HepG2 (cell line): ENCODE measurements around the gene CREBBP. TPM values are rescaled to one million over a fixed set of nuclear protein-coding genes. Genes with fewer than 3 reads are reported as not detected.

Experiments
- ATAC-seq: fragments of 200-7000 bp; cut with Tn5 transposase; 3 replicates; pipeline ENCODE4 v1.9.1; 2020; ENCODE audit warnings: mild to moderate bottlenecking, moderate library complexity
- BruUV-seq: library from RNA; stranded (reverse); fragments of 400-500 nt; replicated peaks from 2 replicates; lab custom pipeline; 2021; lab: Mats Ljungman, UMichigan
- CTCF ChIA-PET: fragments of 300-600 bp; formaldehyde crosslinking; extraction: SDS; loops from one replicate; lab custom pipeline; 2021; ENCODE audit warnings: low total read pairs, inconsistent platforms, low intra/inter-chr PET ratio; lab: Yijun Ruan, JAX
- POLR2A ChIA-PET: fragments of 350-600 bp; sonication (Branson Sonifier 250); formaldehyde crosslinking; loops from one replicate; lab custom pipeline; 2020; ENCODE audit warnings: antibody characterized with exemption, inconsistent platforms; lab: Yijun Ruan, JAX
- DNase-seq: peaks from one replicate; pipeline ENCODE4 v3.0.0-alpha.2; 2015; ENCODE audit warnings: low spot score
- FAIRE-seq: peaks from 3 replicates; lab custom pipeline; 2011; peaks lifted over from hg19 to GRCh38; lab: Jason Lieb, UNC
- H2AFZ ChIP-seq: one replicate; pipeline ENCODE4 v1.6.1; 2011; ENCODE audit warnings: low read length, inconsistent platforms
- H3K27ac ChIP-seq: fragments of 300-600 bp; 3 replicates; pipeline ENCODE4 v1.8.0; 2011; ENCODE audit warnings: mixed run types, mild to moderate bottlenecking, mixed read lengths, low read length, inconsistent platforms; ENCODE audit not compliant: insufficient read depth; ENCODE audit errors: extremely low read length
- H3K27me3 ChIP-seq, 2 experiments: fragments of 200-600 bp in 1 of 2; 2 replicates in 1 of 2; 3 replicates in 1 of 2; pipeline versions ENCODE4 v1.6.0 to v1.8.0; 2011; ENCODE audit warnings: low read length in 2 of 2, mild to moderate bottlenecking in 2 of 2, moderate library complexity in 2 of 2, inconsistent platforms in 1 of 2; ENCODE audit not compliant: insufficient read depth in 2 of 2, control insufficient read depth in 1 of 2
- H3K36me3 ChIP-seq, 2 experiments: fragments of 200-600 bp in 1 of 2; replicated peaks in 1 of 2; 2 replicates in 1 of 2; 3 replicates in 1 of 2; pipeline versions ENCODE4 v1.5.1 to v1.8.0; 2011; ENCODE audit warnings: low read length in 2 of 2, inconsistent platforms in 1 of 2; ENCODE audit not compliant: insufficient read depth in 2 of 2, control insufficient read depth in 1 of 2
- H3K4me1 ChIP-seq: 2 replicates; pipeline ENCODE4 v1.5.1; 2012; ENCODE audit warnings: low read length, inconsistent platforms; ENCODE audit not compliant: insufficient read depth
- H3K4me2 ChIP-seq: 2 replicates; pipeline ENCODE4 v1.6.0; 2011; ENCODE audit warnings: low read depth, low read length, inconsistent platforms
- H3K4me3 ChIP-seq, 3 experiments: fragments of 200-600 bp in 1 of 3; sonication (generic), shearing (Covaris generic) in 1 of 3; replicated peaks in 1 of 3; 2 replicates each; pipeline ENCODE4 v1.5.1; 2011 to 2016; ENCODE audit warnings: low read length in 3 of 3, inconsistent platforms in 2 of 3, low read depth in 2 of 3, mild to moderate bottlenecking in 2 of 3, control low read depth in 1 of 3, mixed read lengths in 1 of 3; ENCODE audit not compliant: insufficient read depth in 1 of 3
- H3K79me2 ChIP-seq: one replicate; pipeline ENCODE4 v1.6.1; 2011; ENCODE audit warnings: low read length, inconsistent platforms; ENCODE audit not compliant: insufficient read depth
- H3K9ac ChIP-seq: 2 replicates; pipeline ENCODE4 v1.6.0; 2011; ENCODE audit warnings: mild to moderate bottlenecking, low read depth, low read length, inconsistent platforms; ENCODE audit not compliant: insufficient read depth
- H3K9me3 ChIP-seq: 2 replicates; pipeline ENCODE4 v1.5.1; 2012; ENCODE audit warnings: mild to moderate bottlenecking, low read length
- H4K20me1 ChIP-seq: 2 replicates; pipeline ENCODE4 v1.6.0; 2011; ENCODE audit warnings: inconsistent platforms, mild to moderate bottlenecking, low read length, moderate library complexity; ENCODE audit not compliant: insufficient read depth
- NCOR1 ChIP-seq: fragments of 200-600 bp; sonication (generic); IDR thresholded peaks from 2 replicates; pipeline ENCODE4 v1.7.0; 2017; ENCODE audit warnings: antibody characterized with exemption, low read length, borderline replicate concordance
- TCF7 ChIP-seq: sonication (generic); IDR thresholded peaks from 2 replicates; pipeline ENCODE4 v1.6.1; 2016; ENCODE audit warnings: antibody characterized with exemption, low read depth
- ZNF180 ChIP-seq: sonication (generic); formaldehyde crosslinking; IDR thresholded peaks from 2 replicates; pipeline ENCODE4 v1.4.0; 2020; ENCODE audit warnings: low read depth, missing genetic modification reagents, borderline replicate concordance
- ZNF33B ChIP-seq: sonication (generic); formaldehyde crosslinking; IDR thresholded peaks from 2 replicates; pipeline ENCODE4 v1.5.1; 2020; ENCODE audit warnings: mild to moderate bottlenecking, missing genetic modification reagents
- ZNF468 ChIP-seq: sonication (generic); formaldehyde crosslinking; IDR thresholded peaks from 2 replicates; pipeline ENCODE4 v1.8.0; 2022; ENCODE audit warnings: mild to moderate bottlenecking, moderate library complexity, missing genetic modification reagents
- WGBS: methylation state at CpG from one replicate; pipeline ENCODE4 v1.1.6; 2017; ENCODE audit warnings: low lambda C conversion rate; 5-methylcytosine and 5-hydroxymethylcytosine counted together
- in situ Hi-C: cut with HindIII; loops from 2 replicates; pipeline ENCODE4 v1.10.0; 2017; ENCODE audit warnings: low pct_unique_long_range_greater_than_20kb; ENCODE audit not compliant: extremely low pct_ligation_motif_present
- intact Hi-C: fragments of 100-400 bp; cut with micrococcal nuclease; formaldehyde crosslinking; loops from one replicate; pipeline ENCODE4 v1.10.0; 2022; ENCODE audit not compliant: unreplicated experiment
- polyA plus RNA-seq, 8 experiments: library from polyadenylated mRNA; depleted of rRNA in 3 of 8; stranded (reverse) in 7 of 8; unstranded in 1 of 8; fragments of >200 nt; fragmentation: Illumina TruSeq in 4 of 8; extraction: Trizol in 4 of 8; gene quantifications; 2 replicates each; pipeline versions ENCODE4 v1.2.1 to v1.2.3, GENCODE V29; 2011 to 2016; ENCODE audit warnings: low read depth in 4 of 8, missing spikeins in 1 of 8, mixed read lengths in 1 of 8; ENCODE audit not compliant: insufficient read depth in 1 of 8
- total RNA-seq, 5 experiments: library from RNA; depleted of rRNA; stranded (reverse); fragments of >200 nt; fragmentation: Illumina TruSeq; extraction: Trizol; gene quantifications; 2 replicates each; pipeline ENCODE4 v1.2.3, GENCODE V29; 2016; ENCODE audit warnings: low read depth in 1 of 5
- TF ChIP-seq, protein P1 (sequence below): sonication (generic); formaldehyde crosslinking; IDR thresholded peaks from 2 replicates; pipeline ENCODE4 v1.4.0; 2020; ENCODE audit warnings: missing genetic modification reagents, borderline replicate concordance

The CREBBP gene
- total and polyA plus RNA-seq, 2 of the 13 experiments (the other 11 are each of a cell fraction or from before 2014, with no cell fraction given): 5.3 to 10.4 TPM

DNA sequence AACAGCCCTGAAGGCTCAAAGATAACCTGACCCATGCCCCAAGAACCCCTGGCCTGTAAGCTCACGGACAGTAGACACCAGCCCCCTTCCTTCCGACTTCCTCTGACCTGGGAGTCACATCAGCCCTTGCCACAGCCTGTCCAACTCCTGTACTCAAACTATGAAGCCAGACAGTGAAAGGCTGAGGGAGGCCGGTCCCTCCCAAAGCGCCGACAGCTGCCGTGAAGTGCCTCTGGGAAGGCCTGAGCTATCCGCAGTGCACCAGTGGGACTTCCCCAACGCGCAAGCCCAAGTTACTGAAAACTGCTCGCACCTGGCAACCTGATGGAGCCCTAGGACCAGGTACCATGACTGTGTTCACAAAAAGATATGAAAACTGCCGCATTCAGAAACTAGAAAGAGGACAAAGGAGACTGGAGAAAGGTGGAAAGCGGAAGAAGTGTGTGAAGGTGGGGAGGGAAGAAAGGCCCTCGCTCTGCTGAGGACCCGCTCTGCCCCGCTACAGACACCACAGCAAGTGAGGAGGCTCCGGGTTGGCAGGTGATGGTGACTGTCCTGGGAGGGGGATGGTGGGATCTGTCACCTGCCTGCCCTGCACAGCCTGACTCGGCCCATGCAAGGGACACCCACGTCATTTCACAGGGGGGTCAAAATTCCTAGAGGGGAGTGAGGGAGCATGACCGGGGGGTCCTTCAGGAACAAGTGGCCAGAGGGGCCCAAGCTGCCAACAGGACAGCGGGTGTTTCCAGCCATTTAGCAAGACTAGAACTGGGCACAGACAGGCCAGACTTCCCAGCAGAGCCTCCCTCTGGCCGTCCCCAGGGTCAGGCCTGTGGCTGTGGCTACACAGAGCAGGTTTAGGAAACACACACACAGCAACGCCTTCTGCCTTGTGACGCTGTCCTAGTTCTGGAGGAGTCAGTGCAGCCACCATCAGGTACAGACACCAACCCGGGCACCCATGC is 150.1 kb downstream of the CREBBP start:
- Histone ChIP-seq H2AFZ (no peak overlapping the region), H3K4me3 (no peak overlapping the region), H3K36me3 (peaks cover 34 to 69% of the 10 kb centered on the region in 2 experiments), H3K4me2 (no peak overlapping the region), H3K4me1 (0 out of 2 replicates have a peak, but pooled peaks cover 7% of the 10 kb centered on the region), H3K9ac (no peak overlapping the region), H3K27me3 (no peaks in the 10 kb centered on the region), H4K20me1 (no peaks in the 10 kb centered on the region), H3K79me2 (no peaks in the 10 kb centered on the region), H3K9me3 (no peaks in the 10 kb centered on the region), H3K27ac (no peak overlapping the region)
- BruUV-seq: no TSS peak
- ChIA-PET CTCF (no interaction called here), POLR2A (no interaction called here)
- DNase-seq (no peak), FAIRE-seq (no peak), ATAC-seq (no peak)
- WGBS: 98% methylated on average over 19 of the region's 24 CpGs
- in situ Hi-C loops: no loop called here
- intact Hi-C loops: no loop called here
- no peak for TF ChIP-seq ZNF33B (CRISPR knock-in tag)
- TF ChIP-seq, protein P1, sequence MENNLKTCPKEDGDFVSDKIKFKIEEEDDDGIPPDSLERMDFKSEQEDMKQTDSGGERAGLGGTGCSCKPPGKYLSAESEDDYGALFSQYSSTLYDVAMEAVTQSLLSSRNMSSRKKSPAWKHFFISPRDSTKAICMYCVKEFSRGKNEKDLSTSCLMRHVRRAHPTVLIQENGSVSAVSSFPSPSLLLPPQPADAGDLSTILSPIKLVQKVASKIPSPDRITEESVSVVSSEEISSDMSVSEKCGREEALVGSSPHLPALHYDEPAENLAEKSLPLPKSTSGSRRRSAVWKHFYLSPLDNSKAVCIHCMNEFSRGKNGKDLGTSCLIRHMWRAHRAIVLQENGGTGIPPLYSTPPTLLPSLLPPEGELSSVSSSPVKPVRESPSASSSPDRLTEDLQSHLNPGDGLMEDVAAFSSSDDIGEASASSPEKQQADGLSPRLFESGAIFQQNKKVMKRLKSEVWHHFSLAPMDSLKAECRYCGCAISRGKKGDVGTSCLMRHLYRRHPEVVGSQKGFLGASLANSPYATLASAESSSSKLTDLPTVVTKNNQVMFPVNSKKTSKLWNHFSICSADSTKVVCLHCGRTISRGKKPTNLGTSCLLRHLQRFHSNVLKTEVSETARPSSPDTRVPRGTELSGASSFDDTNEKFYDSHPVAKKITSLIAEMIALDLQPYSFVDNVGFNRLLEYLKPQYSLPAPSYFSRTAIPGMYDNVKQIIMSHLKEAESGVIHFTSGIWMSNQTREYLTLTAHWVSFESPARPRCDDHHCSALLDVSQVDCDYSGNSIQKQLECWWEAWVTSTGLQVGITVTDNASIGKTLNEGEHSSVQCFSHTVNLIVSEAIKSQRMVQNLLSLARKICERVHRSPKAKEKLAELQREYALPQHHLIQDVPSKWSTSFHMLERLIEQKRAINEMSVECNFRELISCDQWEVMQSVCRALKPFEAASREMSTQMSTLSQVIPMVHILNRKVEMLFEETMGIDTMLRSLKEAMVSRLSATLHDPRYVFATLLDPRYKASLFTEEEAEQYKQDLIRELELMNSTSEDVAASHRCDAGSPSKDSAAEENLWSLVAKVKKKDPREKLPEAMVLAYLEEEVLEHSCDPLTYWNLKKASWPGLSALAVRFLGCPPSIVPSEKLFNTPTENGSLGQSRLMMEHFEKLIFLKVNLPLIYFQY (CRISPR knock-in tag): no peak
- no peak for TF ChIP-seq TCF7
- no peak for TF ChIP-seq ZNF180
- TF ChIP-seq NCOR1: no peak
- TF ChIP-seq ZNF468 (CRISPR knock-in tag): no peak
